GM19455 (cell line): Measurements from ENCODE around the gene OR2AG2.

Source experiments
- ATAC-seq: cut with Tn5 transposase; IDR thresholded peaks from one replicate; pipeline ENCODE4 v1.9.1; 2021; ENCODE audit not compliant: unreplicated experiment

The OR2AG2 gene

DNA sequence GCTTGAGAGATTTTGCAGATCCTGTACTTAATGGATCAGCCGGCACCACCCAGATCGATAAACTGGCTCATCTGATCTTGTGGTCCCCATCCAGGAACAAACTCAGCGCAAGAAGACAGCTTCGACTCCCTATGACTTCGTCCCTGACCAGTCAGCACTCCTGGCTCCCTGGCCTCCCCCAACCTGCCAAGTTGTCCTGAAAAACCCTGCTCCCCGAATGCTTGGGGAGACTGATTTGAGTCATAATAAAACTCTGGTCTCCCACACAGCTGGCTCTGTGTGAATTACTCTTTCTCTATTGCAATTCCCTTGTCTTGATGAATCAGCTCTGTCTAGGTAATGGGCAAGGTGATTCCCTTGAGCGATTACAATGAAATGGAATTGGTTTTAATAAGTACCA is 29.5 kb downstream of the OR2AG2 start:
- ATAC-seq = no peak

DNA sequence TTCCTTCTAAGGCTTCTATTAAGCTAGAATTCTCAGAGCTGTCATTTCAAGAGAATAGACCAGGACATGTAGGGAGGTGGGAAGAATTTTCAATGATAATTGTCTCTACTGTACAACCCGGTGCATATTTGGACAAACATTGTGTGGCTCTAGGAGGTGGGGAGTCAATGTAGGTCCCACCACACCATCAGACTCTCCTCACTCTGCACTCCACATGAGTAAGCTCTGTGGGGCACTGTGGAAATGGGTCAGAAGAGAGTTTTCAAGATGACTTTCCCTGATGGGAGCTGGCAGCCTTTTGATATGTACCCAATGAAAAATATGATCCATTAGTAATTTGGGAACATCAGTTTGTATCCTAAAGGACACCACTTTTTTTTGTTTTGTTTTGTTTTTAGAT is 33.2 kb downstream of the OR2AG2 start:
- no peak for ATAC-seq

DNA sequence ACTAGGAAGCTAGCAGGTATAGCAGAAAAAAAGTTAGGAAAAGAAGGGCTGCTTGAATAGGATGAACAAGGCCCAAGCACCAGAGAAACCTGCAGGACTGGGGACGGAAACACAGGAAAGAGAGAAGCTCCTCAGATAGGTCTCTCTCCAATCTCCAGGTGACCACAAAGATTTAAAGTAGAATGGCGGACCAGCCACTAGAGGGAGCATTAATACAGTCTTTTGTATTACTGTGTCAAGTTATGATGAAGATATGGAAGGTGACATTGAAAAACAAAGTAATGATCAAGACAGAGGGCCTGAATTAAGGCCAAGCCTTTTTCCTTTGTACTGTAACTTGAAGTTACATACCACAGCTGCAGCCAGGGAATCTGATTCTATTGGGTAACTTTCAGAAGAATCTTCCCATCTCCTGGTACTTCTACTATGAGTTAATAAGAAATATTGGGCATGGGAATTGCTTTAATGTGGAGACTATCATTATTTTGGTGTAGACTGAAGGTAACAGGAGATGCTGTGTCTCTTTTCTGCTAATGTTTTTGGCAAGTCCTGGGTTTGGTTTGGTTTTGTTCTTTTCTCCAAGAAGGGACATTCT is 33.8 kb downstream of the OR2AG2 start:
- peak; percentile 88 for ATAC-seq

DNA sequence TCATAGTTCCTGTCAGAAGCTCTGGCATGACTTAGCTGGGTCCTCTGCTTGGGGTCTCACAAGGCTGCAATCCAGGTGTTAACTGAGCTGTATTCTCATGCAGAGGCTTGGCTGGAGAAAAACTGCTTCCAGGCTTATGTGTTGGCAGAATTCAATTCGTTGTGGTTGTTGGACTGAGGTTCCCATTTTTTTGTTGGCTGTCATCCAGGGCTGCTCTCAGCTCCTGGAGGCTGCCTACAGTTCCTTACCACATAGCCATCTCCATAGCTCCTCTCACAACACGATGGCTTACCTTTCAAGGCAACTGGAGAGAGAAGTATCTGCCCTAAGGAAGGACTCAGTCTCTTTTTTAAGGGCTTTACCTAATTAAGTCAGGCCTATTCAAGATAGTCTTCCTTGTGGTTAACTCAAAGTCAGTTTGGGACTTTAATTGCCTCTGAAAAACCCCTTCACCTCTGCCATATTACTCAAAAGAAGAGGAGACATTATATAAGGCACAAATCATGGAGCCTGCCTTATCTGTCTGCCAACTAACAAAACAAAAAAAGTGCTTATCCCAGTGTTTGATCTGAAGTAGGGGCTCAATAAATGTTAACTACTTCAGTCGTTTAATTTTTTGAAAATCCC is 35.2 kb downstream of the OR2AG2 start:
- ATAC-seq = no peak

DNA sequence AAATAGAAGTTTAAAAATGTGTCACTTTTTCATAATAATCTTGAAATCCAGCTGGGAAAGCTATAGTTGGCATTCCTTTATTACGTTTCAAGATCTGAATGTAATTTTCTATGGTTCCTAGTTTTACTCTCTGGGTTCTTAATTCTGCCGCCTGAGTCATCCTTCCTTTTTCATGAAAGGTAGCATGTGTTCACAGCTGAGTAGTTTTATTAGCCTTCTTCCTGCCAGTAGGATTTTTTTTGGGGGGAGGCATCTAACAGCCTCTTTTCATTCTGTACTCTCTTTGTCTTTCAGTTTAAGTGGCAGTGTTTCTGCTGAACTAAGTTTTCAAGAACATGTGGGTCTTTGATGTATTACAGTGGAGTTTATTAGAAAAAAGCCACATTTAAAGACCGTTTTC is 36.5 kb downstream of the OR2AG2 start:
- ATAC-seq = no peak

DNA sequence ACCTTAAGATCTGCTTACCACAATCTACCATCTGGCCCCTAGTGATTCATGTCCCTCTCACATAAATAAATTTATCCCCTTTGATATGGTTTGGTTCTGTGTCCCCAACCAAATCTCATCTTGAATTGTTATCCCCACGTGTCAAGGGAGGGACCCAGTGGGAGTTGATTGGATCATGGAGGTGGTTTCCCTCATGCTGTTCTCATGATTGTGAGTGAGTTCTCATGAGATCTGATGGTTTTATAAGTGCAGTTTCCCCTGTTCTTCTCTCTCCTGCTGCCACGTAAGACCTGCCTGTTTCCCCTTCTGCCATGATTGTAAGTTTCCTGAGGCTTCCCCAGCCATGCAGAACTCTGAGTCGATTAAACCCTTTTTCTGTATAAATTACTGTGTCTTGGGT is 37.2 kb downstream of the OR2AG2 start:
- ATAC-seq = no peak

DNA sequence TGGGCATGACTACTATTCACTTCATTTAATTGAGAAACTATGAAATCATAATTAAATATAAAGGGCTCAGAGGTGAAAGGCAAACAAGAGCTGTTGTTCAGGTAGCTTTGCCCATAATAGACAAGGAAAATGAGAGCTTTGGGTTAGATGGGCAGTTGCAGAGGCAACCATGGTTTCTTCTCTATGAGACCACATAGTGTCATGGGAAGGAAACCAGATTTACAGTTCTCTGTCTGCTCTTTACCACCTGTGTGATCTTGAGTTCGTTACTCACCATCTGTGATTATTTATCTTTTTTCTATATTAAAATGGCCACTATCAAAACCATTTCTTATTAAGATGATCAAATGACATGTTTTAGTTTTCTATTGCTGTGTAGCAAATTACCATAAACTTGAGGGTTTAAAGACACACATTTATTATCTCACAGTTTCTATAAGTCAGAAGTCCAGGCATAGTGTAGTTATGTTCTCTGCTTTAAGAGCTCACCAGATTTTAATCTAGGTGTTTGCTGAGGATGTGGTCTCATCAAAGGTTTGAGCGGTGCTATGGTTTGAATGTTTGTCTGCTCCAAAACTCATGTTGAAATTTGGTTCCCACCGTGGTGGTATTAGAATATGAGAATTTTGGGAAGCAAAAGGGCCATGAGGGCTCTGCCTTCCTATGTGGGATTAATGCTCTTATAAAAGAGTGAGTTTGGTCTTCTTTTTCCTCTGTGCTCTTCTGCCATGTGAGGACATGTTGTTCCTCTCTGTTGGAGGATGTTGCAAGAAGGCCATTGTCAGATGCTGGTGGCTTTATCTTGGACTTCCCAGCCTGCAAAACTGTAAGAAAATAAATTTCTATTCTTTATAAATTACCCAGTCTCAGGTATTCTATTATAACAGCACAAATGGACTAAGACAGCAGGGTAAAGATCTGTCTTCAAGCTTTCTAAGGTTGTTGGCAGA is 38.2 kb downstream of the OR2AG2 start:
- ATAC-seq = no peak

DNA sequence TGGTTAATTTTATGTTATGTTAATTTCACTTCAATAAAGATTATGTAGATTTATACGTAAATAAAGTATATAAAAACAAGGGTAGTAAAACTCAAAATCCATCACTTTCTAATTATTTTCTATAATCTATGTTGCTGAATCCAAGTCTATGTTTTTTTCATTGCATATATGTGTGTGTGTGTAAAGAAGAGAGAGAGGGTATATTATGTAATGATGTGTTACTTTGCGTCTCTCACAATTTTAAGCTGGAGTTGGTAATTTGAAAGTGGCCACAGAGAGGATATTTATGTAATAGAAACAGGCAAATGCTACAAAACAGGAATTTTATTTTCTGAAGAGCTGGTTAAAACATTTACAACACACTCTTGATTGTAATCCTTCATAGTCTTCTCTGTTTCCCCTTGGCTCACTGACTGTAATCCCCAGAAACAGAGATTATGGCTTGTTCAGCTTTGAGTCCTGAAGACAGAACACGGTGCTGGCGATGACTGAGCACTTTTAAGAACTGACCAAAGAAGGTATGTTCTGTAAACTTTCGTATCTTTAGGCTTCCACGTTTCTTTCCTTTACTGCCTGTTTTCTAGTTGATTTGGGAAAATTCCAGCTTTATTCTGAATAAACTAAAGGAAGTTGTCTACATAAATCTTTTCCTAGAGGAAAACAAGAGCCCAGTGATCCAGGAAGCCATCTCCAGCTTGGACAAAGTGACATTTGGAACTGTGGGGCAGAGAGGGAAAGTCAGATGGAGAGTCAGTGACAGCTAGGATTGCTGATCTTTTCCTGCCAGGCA is 43.6 kb downstream of the OR2AG2 start:
- no peak for ATAC-seq

DNA sequence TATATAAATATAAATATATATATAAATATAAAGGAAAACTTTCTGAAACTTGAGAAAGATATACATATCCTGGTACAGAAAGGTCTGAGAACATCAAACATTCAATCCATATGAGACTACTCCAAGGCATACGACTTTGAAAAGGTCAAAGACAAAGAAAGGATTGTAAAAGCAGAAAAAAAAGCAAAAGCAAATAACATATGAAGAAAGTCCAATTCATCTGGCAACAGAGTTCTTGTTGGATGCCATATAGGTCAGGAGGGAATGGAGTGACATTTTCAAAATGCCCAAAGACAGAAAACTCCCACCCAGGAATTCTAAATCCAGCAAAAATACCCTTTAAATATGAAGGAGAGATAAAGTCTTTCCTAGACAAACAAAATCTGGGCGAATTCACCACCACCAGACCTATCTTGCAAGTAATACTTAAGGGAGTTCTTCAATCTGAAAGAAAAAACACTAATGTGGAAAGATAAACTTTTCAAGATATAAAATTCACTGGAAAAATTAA is 46.3 kb downstream of the OR2AG2 start:
- ATAC-seq = no peak

DNA sequence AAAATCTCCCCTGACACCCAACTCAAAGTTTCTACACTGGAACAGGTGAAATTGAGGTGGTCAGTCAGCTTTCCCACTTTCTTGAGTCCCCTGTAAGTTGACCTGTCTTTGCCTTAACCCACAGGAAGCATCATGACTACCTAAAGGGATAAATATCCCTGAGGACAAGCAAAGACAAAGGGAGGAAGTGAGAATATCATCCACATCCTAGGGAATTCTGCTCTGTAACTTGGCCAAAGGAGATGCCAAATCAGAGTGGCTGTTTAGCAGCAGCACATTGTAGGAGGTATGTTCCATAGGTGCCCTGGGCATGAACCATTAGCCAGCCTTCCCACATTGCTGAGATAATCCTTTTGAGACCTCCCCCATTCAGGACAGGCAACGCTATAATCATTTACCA is 47.8 kb downstream of the OR2AG2 start:
- ATAC-seq = no peak

DNA sequence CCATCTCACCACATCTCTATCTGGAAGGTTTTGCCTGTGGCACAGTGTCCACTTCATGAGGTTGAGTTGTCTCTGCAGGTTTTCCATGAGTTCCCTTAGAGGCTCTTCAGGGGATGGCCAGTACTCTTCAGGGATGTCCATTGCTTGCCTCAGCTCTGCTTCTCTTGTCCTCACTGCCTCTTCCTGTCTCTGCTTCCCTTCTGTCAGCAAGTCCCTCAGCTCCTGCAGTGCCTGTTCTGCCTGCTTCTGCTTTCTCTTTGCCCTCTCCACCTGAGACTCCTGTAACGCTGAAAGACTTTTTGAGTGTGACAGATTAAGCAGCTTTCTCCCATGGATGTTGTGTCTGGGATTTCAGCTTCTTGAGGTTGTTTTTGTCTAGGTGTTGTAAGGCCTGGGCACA is 50.4 kb downstream of the OR2AG2 start:
- no peak for ATAC-seq

DNA sequence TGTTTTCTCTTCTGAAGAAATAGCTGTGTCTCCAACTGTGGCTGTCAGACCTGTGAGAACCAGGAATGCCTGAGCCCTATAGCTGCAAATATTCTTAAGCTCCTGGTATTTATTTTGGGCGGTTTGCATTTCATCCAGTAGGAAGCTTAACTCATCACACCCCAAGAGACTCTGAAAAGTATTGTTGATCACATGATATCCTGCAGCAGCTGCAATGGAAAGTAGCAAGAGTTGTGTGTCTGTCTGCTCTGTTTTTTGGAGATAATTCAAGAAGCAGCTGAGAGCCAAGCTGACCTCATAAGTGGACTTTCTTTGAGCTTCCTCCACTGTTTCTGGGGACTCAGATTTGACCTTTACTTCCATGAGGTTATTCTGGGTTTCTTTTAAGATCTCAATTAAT is 52.2 kb downstream of the OR2AG2 start:
- ATAC-seq = no peak

DNA sequence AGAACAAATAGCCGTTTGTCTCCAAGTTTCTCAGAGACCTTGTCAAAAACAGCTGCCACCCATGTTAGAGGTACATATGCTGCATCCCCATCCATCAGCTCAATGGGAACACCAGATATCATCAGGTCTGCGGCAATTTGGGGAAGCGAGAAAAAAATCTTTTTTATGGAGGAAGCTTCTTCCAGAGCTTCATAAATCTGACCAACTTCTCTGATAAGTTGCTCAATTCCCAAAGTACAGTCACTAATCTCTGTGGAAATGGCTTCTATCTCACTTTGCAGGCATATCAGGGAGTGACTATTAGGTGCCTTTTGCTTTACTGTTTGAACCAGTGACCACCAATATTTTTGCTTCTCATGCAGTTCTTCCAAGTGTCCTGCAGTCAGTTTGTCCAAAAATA is 54.4 kb downstream of the OR2AG2 start:
- ATAC-seq = no peak
